WTC11 (cell line): ENCODE results near the gene AGBL1. TPM values are rescaled to one million over a fixed set of nuclear protein-coding genes. Genes with fewer than 3 reads are reported as not detected.

Source experiments
- ATAC-seq: fragments of 200-7000 bp; cut with Tn5 transposase; 2 replicates; pipeline ENCODE4 v1.10.0; 2021; ENCODE audit warnings: mild to moderate bottlenecking, moderate library complexity
- CTCF ChIA-PET: fragments of 300-600 bp; sonication (Branson Sonifier 250); formaldehyde crosslinking; loops from one replicate; lab custom pipeline; 2021; ENCODE audit warnings: antibody characterized with exemption; lab: Charles Lee
- POLR2A ChIA-PET: fragments of 350-600 bp; sonication (Branson Sonifier 250); formaldehyde crosslinking; loops from one replicate; lab custom pipeline; 2021; ENCODE audit warnings: antibody characterized with exemption; lab: Charles Lee
- DNase-seq: peaks from one replicate; pipeline ENCODE4 v3.0.0; 2021; ENCODE audit warnings: low spot score
- H3K27ac Mint-ChIP-seq: 2 replicates; pipeline ENCODE4 v1.8.0; 2021; ENCODE audit warnings: mixed read lengths
- H3K27me3 Mint-ChIP-seq: 2 replicates; pipeline ENCODE4 v1.8.0; 2021; ENCODE audit warnings: low read depth, mild to moderate bottlenecking, moderate library complexity, mixed read lengths
- H3K36me3 Mint-ChIP-seq: 2 replicates; pipeline ENCODE4 v1.8.0; 2021; ENCODE audit warnings: mixed read lengths
- H3K4me1 Mint-ChIP-seq: 2 replicates; pipeline ENCODE4 v1.8.0; 2022; ENCODE audit warnings: mixed read lengths
- H3K4me3 Mint-ChIP-seq: 2 replicates; pipeline ENCODE4 v1.8.0; 2021; ENCODE audit warnings: mild to moderate bottlenecking, moderate library complexity, mixed read lengths
- H3K9me3 Mint-ChIP-seq: 2 replicates; pipeline ENCODE4 v1.8.0; 2021; ENCODE audit warnings: mixed read lengths
- CBFB ChIP-seq: sonication (generic); formaldehyde crosslinking; IDR thresholded peaks from 2 replicates; pipeline ENCODE4 v1.8.1; 2022; ENCODE audit warnings: mild to moderate bottlenecking, low read depth, missing genetic modification reagents
- CREB1 ChIP-seq: sonication (generic); formaldehyde crosslinking; IDR thresholded peaks from 2 replicates; pipeline ENCODE4 v1.8.0; 2023; ENCODE audit warnings: mild to moderate bottlenecking, missing genetic modification reagents
- ESRRA ChIP-seq: sonication (generic); formaldehyde crosslinking; IDR thresholded peaks from 2 replicates; pipeline ENCODE4 v1.8.1; 2022; ENCODE audit warnings: mild to moderate bottlenecking, missing genetic modification reagents, borderline replicate concordance
- NR1H2 ChIP-seq: sonication (generic); formaldehyde crosslinking; IDR thresholded peaks from 2 replicates; pipeline ENCODE4 v1.9.0; 2021; ENCODE audit warnings: mild to moderate bottlenecking, moderate library complexity, missing genetic modification reagents
- OVOL2 ChIP-seq: fragments of 250-450 bp; sonication (Bioruptor Pico); IDR thresholded peaks from 2 replicates; pipeline ENCODE4 v1.9.0; 2021; ENCODE audit warnings: mild to moderate bottlenecking, borderline replicate concordance
- SMAD4 ChIP-seq: sonication (generic); formaldehyde crosslinking; IDR thresholded peaks from 2 replicates; pipeline ENCODE4 v1.8.0; 2022; ENCODE audit warnings: mild to moderate bottlenecking, missing genetic modification reagents
- TCF7 ChIP-seq: sonication (generic); formaldehyde crosslinking; IDR thresholded peaks from 2 replicates; pipeline ENCODE4 v1.8.0; 2022; ENCODE audit warnings: mild to moderate bottlenecking, low read depth, missing genetic modification reagents, moderate library complexity
- TEAD4 ChIP-seq: sonication (generic); formaldehyde crosslinking; IDR thresholded peaks from 2 replicates; pipeline ENCODE4 v1.8.0; 2022; ENCODE audit warnings: mild to moderate bottlenecking, missing genetic modification reagents
- ZNF138 ChIP-seq: sonication (generic); formaldehyde crosslinking; conservative IDR thresholded peaks from 2 replicates; pipeline ENCODE4 v1.8.1; 2022; ENCODE audit warnings: mild to moderate bottlenecking, moderate library complexity, missing genetic modification reagents
- ZNF219 ChIP-seq: sonication (generic); formaldehyde crosslinking; IDR thresholded peaks from 2 replicates; pipeline ENCODE4 v1.8.0; 2023; ENCODE audit warnings: missing genetic modification reagents, mild to moderate bottlenecking, borderline replicate concordance
- ZNF263 ChIP-seq: sonication (generic); formaldehyde crosslinking; IDR thresholded peaks from 2 replicates; pipeline ENCODE4 v1.8.1; 2022; ENCODE audit warnings: low read depth, mild to moderate bottlenecking, moderate library complexity, missing genetic modification reagents
- ZNF317 ChIP-seq: sonication (generic); formaldehyde crosslinking; IDR thresholded peaks from 2 replicates; pipeline ENCODE4 v1.8.1; 2023; ENCODE audit warnings: low read depth, mild to moderate bottlenecking, moderate library complexity, missing genetic modification reagents, borderline replicate concordance
- total RNA-seq: library from RNA; stranded (reverse); gene quantifications from 3 replicates; pipeline ENCODE4 v1.2.3, GENCODE V29; 2021
- TF ChIP-seq, protein P1 (sequence below): sonication (generic); formaldehyde crosslinking; IDR thresholded peaks from 2 replicates; pipeline ENCODE4 v1.8.1; 2023; ENCODE audit warnings: mild to moderate bottlenecking, missing genetic modification reagents, borderline replicate concordance
- TF ChIP-seq, protein P2 (sequence below): sonication (generic); formaldehyde crosslinking; IDR thresholded peaks from 2 replicates; pipeline ENCODE4 v1.8.1; 2022; ENCODE audit warnings: missing genetic modification reagents, borderline replicate concordance
- TF ChIP-seq, protein P3 (sequence below): sonication (generic); formaldehyde crosslinking; IDR thresholded peaks from 2 replicates; pipeline ENCODE4 v1.8.1; 2023; ENCODE audit warnings: mild to moderate bottlenecking, missing genetic modification reagents
- TF ChIP-seq, protein P4 (sequence below): fragments of 250-450 bp; sonication (Bioruptor Pico); IDR thresholded peaks from 2 replicates; pipeline ENCODE4 v2.1.2; 2022; ENCODE audit warnings: mild to moderate bottlenecking, moderate library complexity
- TF ChIP-seq, protein P5 (sequence below): sonication (generic); formaldehyde crosslinking; IDR thresholded peaks from 2 replicates; pipeline ENCODE4 v1.8.0; 2023; ENCODE audit warnings: mild to moderate bottlenecking, missing genetic modification reagents

The AGBL1 gene
- total RNA-seq, 1 experiment from 2014 or later, result not detected

DNA sequence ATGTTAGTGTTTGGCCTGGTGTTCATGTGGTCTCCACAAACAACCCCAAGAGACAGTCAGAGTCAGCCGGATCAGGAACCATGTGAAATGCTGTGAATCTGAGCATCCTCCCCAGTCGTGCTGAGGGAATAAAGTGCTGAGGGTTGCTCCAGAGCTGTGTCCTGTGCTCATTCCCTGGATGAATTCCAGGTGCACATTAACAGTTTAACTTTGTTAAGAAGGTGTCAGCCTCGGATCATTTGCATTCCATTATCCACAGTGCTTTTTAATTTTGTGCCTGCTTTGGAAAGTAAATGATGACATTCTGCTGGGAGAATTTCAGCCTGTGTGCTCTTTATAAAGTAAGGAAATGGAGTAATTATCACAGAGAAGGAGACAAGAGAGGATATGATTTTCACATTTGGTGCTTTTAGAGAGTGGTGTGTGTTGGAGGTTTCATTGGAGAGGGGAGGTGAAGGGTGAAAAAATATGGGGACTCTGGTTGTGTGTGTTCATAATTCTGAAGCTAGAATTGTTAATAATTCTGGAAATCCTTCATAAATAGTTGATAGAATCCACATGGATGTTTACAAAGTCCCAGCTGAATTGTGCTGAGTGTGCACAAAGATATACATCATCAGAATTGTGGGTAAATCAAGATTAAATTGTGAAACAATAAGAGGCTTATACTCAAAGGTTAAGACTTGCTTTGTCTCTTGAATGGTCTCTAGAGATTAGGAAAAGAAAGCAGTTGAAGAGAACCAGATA is 621.4 kb downstream of the AGBL1 start (continued):
- TF ChIP-seq, protein P1, sequence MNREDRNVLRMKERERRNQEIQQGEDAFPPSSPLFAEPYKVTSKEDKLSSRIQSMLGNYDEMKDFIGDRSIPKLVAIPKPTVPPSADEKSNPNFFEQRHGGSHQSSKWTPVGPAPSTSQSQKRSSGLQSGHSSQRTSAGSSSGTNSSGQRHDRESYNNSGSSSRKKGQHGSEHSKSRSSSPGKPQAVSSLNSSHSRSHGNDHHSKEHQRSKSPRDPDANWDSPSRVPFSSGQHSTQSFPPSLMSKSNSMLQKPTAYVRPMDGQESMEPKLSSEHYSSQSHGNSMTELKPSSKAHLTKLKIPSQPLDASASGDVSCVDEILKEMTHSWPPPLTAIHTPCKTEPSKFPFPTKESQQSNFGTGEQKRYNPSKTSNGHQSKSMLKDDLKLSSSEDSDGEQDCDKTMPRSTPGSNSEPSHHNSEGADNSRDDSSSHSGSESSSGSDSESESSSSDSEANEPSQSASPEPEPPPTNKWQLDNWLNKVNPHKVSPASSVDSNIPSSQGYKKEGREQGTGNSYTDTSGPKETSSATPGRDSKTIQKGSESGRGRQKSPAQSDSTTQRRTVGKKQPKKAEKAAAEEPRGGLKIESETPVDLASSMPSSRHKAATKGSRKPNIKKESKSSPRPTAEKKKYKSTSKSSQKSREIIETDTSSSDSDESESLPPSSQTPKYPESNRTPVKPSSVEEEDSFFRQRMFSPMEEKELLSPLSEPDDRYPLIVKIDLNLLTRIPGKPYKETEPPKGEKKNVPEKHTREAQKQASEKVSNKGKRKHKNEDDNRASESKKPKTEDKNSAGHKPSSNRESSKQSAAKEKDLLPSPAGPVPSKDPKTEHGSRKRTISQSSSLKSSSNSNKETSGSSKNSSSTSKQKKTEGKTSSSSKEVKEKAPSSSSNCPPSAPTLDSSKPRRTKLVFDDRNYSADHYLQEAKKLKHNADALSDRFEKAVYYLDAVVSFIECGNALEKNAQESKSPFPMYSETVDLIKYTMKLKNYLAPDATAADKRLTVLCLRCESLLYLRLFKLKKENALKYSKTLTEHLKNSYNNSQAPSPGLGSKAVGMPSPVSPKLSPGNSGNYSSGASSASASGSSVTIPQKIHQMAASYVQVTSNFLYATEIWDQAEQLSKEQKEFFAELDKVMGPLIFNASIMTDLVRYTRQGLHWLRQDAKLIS (CRISPR knock-in tag), result no peak
- TF ChIP-seq, all 79 proteins: peak for 0

DNA sequence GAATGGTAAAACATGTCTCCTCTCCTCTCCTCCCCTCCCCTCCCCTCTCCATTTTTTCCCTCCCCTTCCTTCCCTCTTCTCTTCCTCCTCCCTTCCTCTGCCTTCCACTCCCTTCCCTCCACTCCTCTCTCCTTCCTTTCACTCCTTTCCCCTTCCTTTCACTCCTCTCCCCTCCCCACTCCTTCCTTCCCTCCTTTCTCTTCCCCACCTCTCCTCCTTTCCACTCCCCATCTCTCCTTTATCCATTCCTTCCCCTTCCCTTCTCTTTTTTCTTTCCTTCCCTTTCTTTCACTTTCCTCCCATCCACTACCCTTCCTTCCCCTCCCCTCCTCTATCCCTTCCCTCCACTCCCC is 621.9 kb downstream of the AGBL1 start:
- H3K4me1 Mint-ChIP-seq, result no peaks in the 10 kb centered on the region
- POLR2A ChIA-PET, result no interaction called here
- no peak overlapping the region for H3K27ac Mint-ChIP-seq
- CTCF ChIA-PET, result interaction anchor here (0.7 kb wide), 1 partner anchor 1245 kb away, joined by 3 read pairs; no protein-coding TSS in a partner anchor
- peaks cover 14% of the 10 kb centered on the region for H3K9me3 Mint-ChIP-seq
- H3K27me3 Mint-ChIP-seq, result no peaks in the 10 kb centered on the region
- DNase-seq (no peak), ATAC-seq (no peak)
- TF ChIP-seq TEAD4, result no peak
- TF ChIP-seq, protein P2, sequence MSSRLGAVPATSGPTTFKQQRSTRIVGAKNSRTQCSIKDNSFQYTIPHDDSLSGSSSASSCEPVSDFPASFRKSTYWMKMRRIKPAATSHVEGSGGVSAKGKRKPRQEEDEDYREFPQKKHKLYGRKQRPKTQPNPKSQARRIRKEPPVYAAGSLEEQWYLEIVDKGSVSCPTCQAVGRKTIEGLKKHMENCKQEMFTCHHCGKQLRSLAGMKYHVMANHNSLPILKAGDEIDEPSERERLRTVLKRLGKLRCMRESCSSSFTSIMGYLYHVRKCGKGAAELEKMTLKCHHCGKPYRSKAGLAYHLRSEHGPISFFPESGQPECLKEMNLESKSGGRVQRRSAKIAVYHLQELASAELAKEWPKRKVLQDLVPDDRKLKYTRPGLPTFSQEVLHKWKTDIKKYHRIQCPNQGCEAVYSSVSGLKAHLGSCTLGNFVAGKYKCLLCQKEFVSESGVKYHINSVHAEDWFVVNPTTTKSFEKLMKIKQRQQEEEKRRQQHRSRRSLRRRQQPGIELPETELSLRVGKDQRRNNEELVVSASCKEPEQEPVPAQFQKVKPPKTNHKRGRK (CRISPR knock-in tag), result 0 out of 2 replicates have a peak, but pooled peaks have one; percentile 69
- no peak overlapping the region for H3K4me3 Mint-ChIP-seq
- no peaks in the 10 kb centered on the region for H3K36me3 Mint-ChIP-seq

DNA sequence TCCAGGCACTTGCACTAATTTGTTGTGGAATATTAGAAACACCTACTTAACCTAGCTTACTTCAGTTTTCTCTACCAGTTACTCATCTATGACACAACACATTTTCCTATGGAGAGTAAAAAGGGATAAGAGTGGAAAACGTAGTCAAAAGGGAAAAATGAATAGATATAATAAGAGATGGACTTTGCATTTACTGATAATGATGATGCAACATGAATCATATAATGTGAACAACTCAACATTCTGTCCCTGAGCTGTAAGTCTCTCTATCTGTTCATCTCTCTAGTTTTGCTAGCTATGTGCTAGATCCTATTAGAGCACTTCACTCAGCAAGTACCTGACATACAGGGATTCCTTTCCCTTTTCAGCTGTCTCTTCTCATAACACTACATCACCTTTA is 627.1 kb downstream of the AGBL1 start:
- Mint-ChIP-seq H3K27me3 (no peaks in the 10 kb centered on the region), H3K27ac (no peak overlapping the region), H3K9me3 (peaks cover 14% of the 10 kb centered on the region), H3K4me3 (no peak overlapping the region), H3K36me3 (no peaks in the 10 kb centered on the region), H3K4me1 (peaks cover 5% of the 10 kb centered on the region)
- TF ChIP-seq, protein P3, sequence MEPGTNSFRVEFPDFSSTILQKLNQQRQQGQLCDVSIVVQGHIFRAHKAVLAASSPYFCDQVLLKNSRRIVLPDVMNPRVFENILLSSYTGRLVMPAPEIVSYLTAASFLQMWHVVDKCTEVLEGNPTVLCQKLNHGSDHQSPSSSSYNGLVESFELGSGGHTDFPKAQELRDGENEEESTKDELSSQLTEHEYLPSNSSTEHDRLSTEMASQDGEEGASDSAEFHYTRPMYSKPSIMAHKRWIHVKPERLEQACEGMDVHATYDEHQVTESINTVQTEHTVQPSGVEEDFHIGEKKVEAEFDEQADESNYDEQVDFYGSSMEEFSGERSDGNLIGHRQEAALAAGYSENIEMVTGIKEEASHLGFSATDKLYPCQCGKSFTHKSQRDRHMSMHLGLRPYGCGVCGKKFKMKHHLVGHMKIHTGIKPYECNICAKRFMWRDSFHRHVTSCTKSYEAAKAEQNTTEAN (CRISPR knock-in tag), result no peak
- no peak for TF ChIP-seq ESRRA (CRISPR knock-in tag)
- TF ChIP-seq ZNF263 (CRISPR knock-in tag), result no peak
- no peak for TF ChIP-seq ZNF317 (CRISPR knock-in tag)
- no peak for TF ChIP-seq TEAD4
- TF ChIP-seq, protein P4, sequence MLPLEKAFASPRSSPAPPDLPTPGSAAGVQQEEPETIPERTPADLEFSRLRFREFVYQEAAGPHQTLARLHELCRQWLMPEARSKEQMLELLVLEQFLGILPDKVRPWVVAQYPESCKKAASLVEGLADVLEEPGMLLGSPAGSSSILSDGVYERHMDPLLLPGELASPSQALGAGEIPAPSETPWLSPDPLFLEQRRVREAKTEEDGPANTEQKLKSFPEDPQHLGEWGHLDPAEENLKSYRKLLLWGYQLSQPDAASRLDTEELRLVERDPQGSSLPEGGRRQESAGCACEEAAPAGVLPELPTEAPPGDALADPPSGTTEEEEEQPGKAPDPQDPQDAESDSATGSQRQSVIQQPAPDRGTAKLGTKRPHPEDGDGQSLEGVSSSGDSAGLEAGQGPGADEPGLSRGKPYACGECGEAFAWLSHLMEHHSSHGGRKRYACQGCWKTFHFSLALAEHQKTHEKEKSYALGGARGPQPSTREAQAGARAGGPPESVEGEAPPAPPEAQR (CRISPR knock-in tag), result no peak
- TF ChIP-seq OVOL2, result no peak
- ChIA-PET CTCF (no interaction called here), POLR2A (interaction anchor here (0.6 kb wide), 1 partner anchor 21 kb away, joined by 4 read pairs; no protein-coding TSS in a partner anchor)
- no peak for DNase-seq
- ATAC-seq, result no peak

DNA sequence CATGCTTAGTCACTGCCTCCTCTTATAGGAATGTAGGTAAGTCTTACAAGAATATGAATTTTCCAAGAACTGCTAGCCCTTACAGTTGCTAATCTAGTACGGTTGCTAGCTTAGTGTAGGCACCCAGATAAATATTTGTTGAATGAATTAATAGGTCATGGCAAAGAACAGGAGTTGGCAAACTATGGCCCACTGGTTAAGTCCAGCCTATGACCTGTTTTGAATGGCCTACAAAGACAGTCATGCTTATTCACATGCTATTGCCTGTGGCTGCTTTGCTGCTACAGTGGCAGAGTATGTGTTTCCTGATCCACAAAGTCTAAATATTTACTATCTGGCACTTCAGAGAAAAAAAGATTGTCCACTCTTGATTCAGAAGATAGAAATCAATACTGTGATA is 631.8 kb downstream of the AGBL1 start:
- H3K9me3 Mint-ChIP-seq, result 0 out of 2 replicates have a peak, but pooled peaks cover 3% of the 10 kb centered on the region
- no peaks in the 10 kb centered on the region for H3K36me3 Mint-ChIP-seq
- peaks cover 19% of the 10 kb centered on the region for H3K4me1 Mint-ChIP-seq
- CTCF ChIA-PET, result no interaction called here
- DNase-seq (no peak), ATAC-seq (no peak)
- H3K4me3 Mint-ChIP-seq, result no peak overlapping the region
- POLR2A ChIA-PET, result no interaction called here
- H3K27ac Mint-ChIP-seq, result no peak overlapping the region
- no peaks in the 10 kb centered on the region for H3K27me3 Mint-ChIP-seq
- no peak for TF ChIP-seq CREB1
- no peak for TF ChIP-seq ZNF138 (CRISPR knock-in tag)
- TF ChIP-seq, protein P5, sequence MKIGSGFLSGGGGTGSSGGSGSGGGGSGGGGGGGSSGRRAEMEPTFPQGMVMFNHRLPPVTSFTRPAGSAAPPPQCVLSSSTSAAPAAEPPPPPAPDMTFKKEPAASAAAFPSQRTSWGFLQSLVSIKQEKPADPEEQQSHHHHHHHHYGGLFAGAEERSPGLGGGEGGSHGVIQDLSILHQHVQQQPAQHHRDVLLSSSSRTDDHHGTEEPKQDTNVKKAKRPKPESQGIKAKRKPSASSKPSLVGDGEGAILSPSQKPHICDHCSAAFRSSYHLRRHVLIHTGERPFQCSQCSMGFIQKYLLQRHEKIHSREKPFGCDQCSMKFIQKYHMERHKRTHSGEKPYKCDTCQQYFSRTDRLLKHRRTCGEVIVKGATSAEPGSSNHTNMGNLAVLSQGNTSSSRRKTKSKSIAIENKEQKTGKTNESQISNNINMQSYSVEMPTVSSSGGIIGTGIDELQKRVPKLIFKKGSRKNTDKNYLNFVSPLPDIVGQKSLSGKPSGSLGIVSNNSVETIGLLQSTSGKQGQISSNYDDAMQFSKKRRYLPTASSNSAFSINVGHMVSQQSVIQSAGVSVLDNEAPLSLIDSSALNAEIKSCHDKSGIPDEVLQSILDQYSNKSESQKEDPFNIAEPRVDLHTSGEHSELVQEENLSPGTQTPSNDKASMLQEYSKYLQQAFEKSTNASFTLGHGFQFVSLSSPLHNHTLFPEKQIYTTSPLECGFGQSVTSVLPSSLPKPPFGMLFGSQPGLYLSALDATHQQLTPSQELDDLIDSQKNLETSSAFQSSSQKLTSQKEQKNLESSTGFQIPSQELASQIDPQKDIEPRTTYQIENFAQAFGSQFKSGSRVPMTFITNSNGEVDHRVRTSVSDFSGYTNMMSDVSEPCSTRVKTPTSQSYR, result no peak
- TF ChIP-seq SMAD4, result no peak
- no peak for TF ChIP-seq CBFB (CRISPR knock-in tag)
- TF ChIP-seq, protein P3 (CRISPR knock-in tag), result no peak
- no peak for TF ChIP-seq NR1H2
- TF ChIP-seq TCF7 (CRISPR knock-in tag), result no peak
- TF ChIP-seq ZNF219 (CRISPR knock-in tag), result no peak
